Large intestine (tissue), 3 donors: Measurements from ENCODE around the gene DNAH10. TPM values are rescaled to one million over a fixed set of nuclear protein-coding genes. Genes with fewer than 3 reads are reported as not detected.

Experiments
- DNase-seq, 2 donors: peaks; one replicate each; pipeline versions ENCODE4 v3.0.0 to v3.0.0-alpha.2; 2013
- H3K27ac ChIP-seq: one replicate; pipeline ENCODE4 v1.5.1; 2013; ENCODE audit warnings: low read length
- H3K27me3 ChIP-seq: 2 replicates; pipeline ENCODE4 v1.6.1; 2013; ENCODE audit warnings: low read length; ENCODE audit not compliant: control insufficient read depth, insufficient read depth
- H3K36me3 ChIP-seq: 2 replicates; pipeline ENCODE4 v1.6.1; 2013; ENCODE audit warnings: low read length; ENCODE audit not compliant: control insufficient read depth, insufficient read depth
- H3K4me1 ChIP-seq: one replicate; pipeline ENCODE4 v1.6.1; 2013; ENCODE audit warnings: low read length; ENCODE audit not compliant: control insufficient read depth, insufficient read depth
- H3K4me3 ChIP-seq: one replicate; pipeline ENCODE4 v1.5.1; 2013; ENCODE audit warnings: low read length
- H3K9me3 ChIP-seq: one replicate; pipeline ENCODE4 v1.6.1; 2013; ENCODE audit warnings: mild to moderate bottlenecking, low read depth, low read length, moderate library complexity; ENCODE audit not compliant: control insufficient read depth
- WGBS: methylation state at CpG from one replicate; pipeline ENCODE4 v1.1.5; 2013; ENCODE audit warnings: low lambda C conversion rate; ENCODE audit not compliant: insufficient coverage; 5-methylcytosine and 5-hydroxymethylcytosine counted together
- polyA plus RNA-seq: library from polyadenylated mRNA; unstranded; fragments of 120-200 nt; gene quantifications from one replicate; pipeline ENCODE4 v1.2.1, GENCODE V29; 2013

Gene DNAH10
- polyA plus RNA-seq, 1 donor = 1.0 TPM

- no peak overlapping the region for H3K4me3 ChIP-seq
- WGBS = 90% methylated on average over 3 of the region's 25 CpGs
- no peak overlapping the region for H3K27ac ChIP-seq
- H3K9me3 ChIP-seq = no peaks in the 10 kb centered on the region
- H3K36me3 ChIP-seq = no peaks in the 10 kb centered on the region
- no peak for DNase-seq
- H3K4me1 ChIP-seq = no peaks in the 10 kb centered on the region
- no peaks in the 10 kb centered on the region for H3K27me3 ChIP-seq
Measured at GRCh38 chr12:123912415-123913380, 150.6 kb downstream of the DNAH10 start.

GRCh38 chr12:123914726-123915333 lies 152.7 kb downstream of the DNAH10 start:
- no peak for DNase-seq
- H3K36me3 ChIP-seq = no peaks in the 10 kb centered on the region
- H3K27ac ChIP-seq = no peak overlapping the region
- no peaks in the 10 kb centered on the region for H3K9me3 ChIP-seq
- H3K4me3 ChIP-seq = no peak overlapping the region
- WGBS = no CpG with 5 or more reads among the region's 20 CpGs
- H3K27me3 ChIP-seq = no peaks in the 10 kb centered on the region
- no peaks in the 10 kb centered on the region for H3K4me1 ChIP-seq

- H3K27ac ChIP-seq = no peak overlapping the region
- 80% methylated on average over 1 of the region's 5 CpGs for WGBS
- no peaks in the 10 kb centered on the region for H3K4me1 ChIP-seq
- H3K4me3 ChIP-seq = no peak overlapping the region
- no peaks in the 10 kb centered on the region for H3K27me3 ChIP-seq
- H3K36me3 ChIP-seq = no peaks in the 10 kb centered on the region
- no peaks in the 10 kb centered on the region for H3K9me3 ChIP-seq
- DNase-seq = no peak
Measured at GRCh38 chr12:123916729-123917128, 154.6 kb downstream of the DNAH10 start.

GRCh38 chr12:123917337-123917850 lies 155.3 kb downstream of the DNAH10 start:
- no peaks in the 10 kb centered on the region for H3K4me1 ChIP-seq
- H3K36me3 ChIP-seq = no peaks in the 10 kb centered on the region
- WGBS = no CpG with 5 or more reads among the region's 19 CpGs
- no peaks in the 10 kb centered on the region for H3K9me3 ChIP-seq
- no peak overlapping the region for H3K27ac ChIP-seq
- H3K27me3 ChIP-seq = no peaks in the 10 kb centered on the region
- DNase-seq = no peak
- no peak overlapping the region for H3K4me3 ChIP-seq

- Histone ChIP-seq H3K36me3 (no peaks in the 10 kb centered on the region), H3K27me3 (no peaks in the 10 kb centered on the region), H3K9me3 (no peaks in the 10 kb centered on the region), H3K4me3 (no peak overlapping the region), H3K27ac (no peak overlapping the region), H3K4me1 (no peaks in the 10 kb centered on the region)
- 60% methylated on average over 1 of the region's 3 CpGs for WGBS
- DNase-seq = no peak
Measured at GRCh38 chr12:123919980-123920360, 157.9 kb downstream of the DNAH10 start.

- WGBS = no CpG with 5 or more reads among the region's 2 CpGs
- Histone ChIP-seq H3K27me3 (no peaks in the 10 kb centered on the region), H3K27ac (no peak overlapping the region), H3K9me3 (no peaks in the 10 kb centered on the region), H3K4me1 (no peaks in the 10 kb centered on the region), H3K36me3 (no peaks in the 10 kb centered on the region), H3K4me3 (no peak overlapping the region)
- no peak for DNase-seq
Measured at GRCh38 chr12:123923038-123923437, 160.9 kb downstream of the DNAH10 start.

GRCh38 chr12:123923927-123924326 lies 161.8 kb downstream of the DNAH10 start:
- no peaks in the 10 kb centered on the region for H3K4me1 ChIP-seq
- no peaks in the 10 kb centered on the region for H3K9me3 ChIP-seq
- H3K27me3 ChIP-seq = no peaks in the 10 kb centered on the region
- no peak overlapping the region for H3K4me3 ChIP-seq
- DNase-seq = no peak
- H3K27ac ChIP-seq = no peak overlapping the region
- no CpG with 5 or more reads among the region's 7 CpGs for WGBS
- H3K36me3 ChIP-seq = no peaks in the 10 kb centered on the region

GRCh38 chr12:123924539-123924938 lies 162.4 kb downstream of the DNAH10 start:
- no peaks in the 10 kb centered on the region for H3K4me1 ChIP-seq
- no peak overlapping the region for H3K27ac ChIP-seq
- no peak for DNase-seq
- H3K4me3 ChIP-seq = no peak overlapping the region
- WGBS = no CpG with 5 or more reads among the region's 4 CpGs
- no peaks in the 10 kb centered on the region for H3K27me3 ChIP-seq
- no peaks in the 10 kb centered on the region for H3K9me3 ChIP-seq
- H3K36me3 ChIP-seq = no peaks in the 10 kb centered on the region

GRCh38 chr12:123928274-123928865 lies 166.3 kb downstream of the DNAH10 start:
- H3K27me3 ChIP-seq = no peaks in the 10 kb centered on the region
- H3K36me3 ChIP-seq = no peaks in the 10 kb centered on the region
- no peaks in the 10 kb centered on the region for H3K9me3 ChIP-seq
- no peak overlapping the region for H3K4me3 ChIP-seq
- no peak for DNase-seq
- no peaks in the 10 kb centered on the region for H3K4me1 ChIP-seq
- no peak overlapping the region for H3K27ac ChIP-seq
- no CpG with 5 or more reads among the region's 15 CpGs for WGBS

GRCh38 chr12:123928897-123929296 lies 166.8 kb downstream of the DNAH10 start:
- Histone ChIP-seq H3K9me3 (no peaks in the 10 kb centered on the region), H3K4me1 (no peaks in the 10 kb centered on the region), H3K27me3 (no peaks in the 10 kb centered on the region), H3K4me3 (no peak overlapping the region), H3K27ac (no peak overlapping the region), H3K36me3 (no peaks in the 10 kb centered on the region)
- no CpG with 5 or more reads among the region's 7 CpGs for WGBS
- DNase-seq = no peak
